GM19467 (cell line): Measurements from ENCODE around the gene SLC43A3.
"Not testable (repeated sequence)": the region's sequence is repeated elsewhere in the genome, so short reads cannot be mapped to it uniquely, and the experiment has no call there.

Source experiments
- ATAC-seq: cut with Tn5 transposase; IDR thresholded peaks from one replicate; pipeline ENCODE4 v1.9.1; 2021; ENCODE audit warnings: mild to moderate bottlenecking, moderate library complexity; ENCODE audit not compliant: unreplicated experiment

SLC43A3 gene

GRCh38 chr11:57361420-57361819 lies 65.5 kb downstream of the SLC43A3 start:
- ATAC-seq, result not testable (repeated sequence)

DNA sequence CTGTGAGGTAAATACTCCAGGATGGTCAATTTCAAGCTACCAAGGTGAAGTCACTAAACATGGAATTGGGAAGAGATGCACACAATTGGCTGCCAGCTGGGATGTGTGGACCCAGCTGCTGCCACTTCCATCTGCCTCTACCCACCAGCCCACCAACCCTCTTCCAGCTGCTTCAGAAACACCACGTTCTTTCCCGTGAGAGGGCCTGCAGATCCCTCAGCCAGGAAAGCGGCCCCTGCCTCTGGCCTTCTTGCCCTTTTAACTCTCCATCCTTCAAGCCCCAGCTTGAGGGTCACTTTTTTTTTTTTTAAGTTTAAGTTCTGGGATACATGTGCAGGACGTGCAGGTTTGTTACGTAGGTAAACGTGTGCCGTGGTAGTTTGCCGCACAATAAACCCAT lies 65.9 kb downstream of the SLC43A3 start:
- no peak for ATAC-seq

DNA sequence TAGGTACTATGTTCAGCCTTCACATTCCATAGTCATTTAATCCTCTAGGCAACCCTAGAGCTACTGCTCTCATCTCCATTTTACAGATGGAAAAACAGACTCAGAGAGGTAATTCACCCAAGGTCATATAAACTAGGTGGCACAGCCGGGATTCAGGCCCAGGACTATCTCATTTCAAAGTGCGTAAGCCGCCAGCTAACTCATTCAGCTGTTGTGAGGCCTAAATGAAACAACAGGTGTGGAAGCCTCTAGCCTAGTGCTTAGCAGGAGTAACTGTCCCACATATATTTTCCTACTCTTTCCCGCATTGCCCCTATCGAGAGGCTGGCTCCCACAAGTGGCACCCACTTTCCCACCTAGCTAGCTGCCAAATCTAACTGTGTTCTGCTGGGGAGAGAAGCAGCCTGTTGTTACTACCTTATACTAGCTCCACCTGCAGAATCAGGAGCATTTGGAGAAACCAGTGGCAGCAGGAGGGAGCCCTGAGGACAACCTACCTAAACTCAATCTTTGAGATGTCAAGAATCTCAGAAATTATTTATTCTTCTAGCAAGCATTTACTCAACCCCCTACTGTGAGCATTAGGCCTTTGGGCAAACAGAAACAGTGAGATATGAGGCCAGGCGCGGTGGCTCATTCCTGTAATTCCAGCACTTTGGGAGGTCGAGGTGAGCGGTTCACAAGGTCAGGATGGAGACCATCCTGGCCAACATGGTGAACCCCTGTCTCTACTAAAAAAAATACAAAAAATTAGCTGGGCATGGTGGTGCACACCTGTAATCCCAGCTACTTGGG lies 66.8 kb downstream of the SLC43A3 start:
- no peak for ATAC-seq

- ATAC-seq, result no peak
Observed at GRCh38 chr11:57359396-57359795, 67.5 kb downstream of the SLC43A3 start.

DNA sequence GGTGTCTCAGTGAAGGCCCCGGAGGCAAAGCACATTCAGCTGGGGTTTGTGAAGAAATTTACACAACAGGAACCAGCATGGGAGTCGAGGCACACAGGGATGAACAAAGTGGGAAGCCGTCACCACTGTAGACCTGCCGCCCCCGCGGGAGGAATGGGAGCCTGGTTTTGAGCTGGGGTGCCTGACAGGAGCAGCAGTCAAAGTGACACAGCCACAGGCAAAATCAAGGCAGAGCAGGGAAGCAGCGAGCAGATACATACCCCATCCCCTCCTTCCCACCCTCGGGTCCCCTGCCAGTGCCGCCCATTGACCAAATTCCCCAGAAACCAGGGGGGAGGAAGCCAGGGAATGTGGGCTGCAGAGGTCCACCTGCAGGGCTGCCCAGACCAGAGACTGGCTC lies 67.9 kb downstream of the SLC43A3 start:
- ATAC-seq, result no peak

DNA sequence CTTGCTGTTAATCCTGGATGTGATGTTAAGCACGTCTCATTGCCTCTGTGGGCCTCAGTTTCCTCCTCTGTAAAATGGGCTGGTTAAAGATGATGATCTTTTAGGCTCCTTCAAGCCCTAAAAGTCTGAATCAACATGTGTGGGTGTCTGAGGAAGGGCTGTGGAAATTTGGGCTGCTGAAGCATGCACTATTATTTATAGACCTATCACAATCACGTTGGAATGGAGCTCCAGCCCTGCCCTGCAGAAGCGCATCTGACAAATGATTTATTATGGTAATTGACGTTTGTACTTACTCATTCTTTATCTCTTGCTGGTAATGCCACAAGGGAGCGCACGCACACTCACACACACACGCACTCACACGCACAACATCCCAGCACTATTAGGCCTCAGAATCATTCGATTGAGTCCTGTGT lies 68.4 kb downstream of the SLC43A3 start:
- ATAC-seq, result no peak

- ATAC-seq, result no peak
Observed at GRCh38 chr11:57357856-57358255, 69.1 kb downstream of the SLC43A3 start.

- ATAC-seq, result no peak
Observed at GRCh38 chr11:57357310-57357709, 69.6 kb downstream of the SLC43A3 start.
